Vagina (tissue), 2 donors: ENCODE results near the gene ANKRD10.

ENCODE experiments used
- CTCF ChIP-seq, 3 experiments: fragments of 450-650 bp in 2 of 3; fragments of 200-600 bp in 1 of 3; sonication (generic) in 1 of 3; IDR thresholded peaks; one replicate each; pipeline ENCODE4 v1.5.1; 2017 to 2019; ENCODE audit warnings: antibody characterized with exemption in 3 of 3, mild to moderate bottlenecking in 2 of 3, moderate library complexity in 2 of 3
- POLR2A ChIP-seq, 2 donors: fragments of 450-650 bp; IDR thresholded peaks; one replicate each; pipeline ENCODE4 v1.6.1; 2017; ENCODE audit warnings: antibody characterized with exemption in 2 of 2, mild to moderate bottlenecking in 2 of 2, moderate library complexity in 2 of 2

GRCh38 chr13:110949116-110949515 is 34.2 kb upstream of the ANKRD10 start:
- TF ChIP-seq CTCF (IDR thresholded peaks at IDR 0.05), result no peak
- no peak for TF ChIP-seq POLR2A (IDR thresholded peaks at IDR 0.05)
